NCI-H2081 (cell line): ENCODE measurements around the gene NIPAL3.

ENCODE experiments used
- DNase-seq, 2 experiments: peaks; one replicate each; lab custom pipeline; 2025; lab: John Stamatoyannopoulos, UW

NIPAL3 gene

GRCh38 chr1:24415334-24415909, at the start of gene NIPAL3:
TSS of gene NIPAL3 (plus strand) at chr1:24415802. CDS start at chr1:24419548, 3,746 bp downstream.
- DNase-seq = peak; percentile 99 to 100

GRCh38 chr1:24366707-24367106, 48.9 kb upstream of the NIPAL3 start:
- no peak for DNase-seq

- DNase-seq = no peak
Measured at GRCh38 chr1:24369199-24369598, 46.4 kb upstream of the NIPAL3 start.

GRCh38 chr1:24369801-24370200, 45.8 kb upstream of the NIPAL3 start:
- no peak for DNase-seq

GRCh38 chr1:24373044-24373443, 42.6 kb upstream of the NIPAL3 start:
- no peak for DNase-seq

GRCh38 chr1:24373710-24374109, 41.9 kb upstream of the NIPAL3 start:
- DNase-seq = no peak

GRCh38 chr1:24374891-24375786, 40.5 kb upstream of the NIPAL3 start:
- DNase-seq = peak; percentile 79 to 91

GRCh38 chr1:24379733-24380315, 35.8 kb upstream of the NIPAL3 start:
- no peak for DNase-seq

GRCh38 chr1:24380508-24380907, 35.1 kb upstream of the NIPAL3 start:
- DNase-seq = no peak

- DNase-seq = no peak
Measured at GRCh38 chr1:24381256-24381655, 34.3 kb upstream of the NIPAL3 start.

- no peak for DNase-seq
Measured at GRCh38 chr1:24382165-24382577, 33.4 kb upstream of the NIPAL3 start.

- DNase-seq = peak in 1 of 2 experiments; percentile 24
Measured at GRCh38 chr1:24383381-24383940, 32.1 kb upstream of the NIPAL3 start.

- no peak for DNase-seq
Measured at GRCh38 chr1:24384251-24385090, 31.1 kb upstream of the NIPAL3 start.

- peak in 1 of 2 experiments; percentile 18 for DNase-seq
Measured at GRCh38 chr1:24385160-24385940, 30.3 kb upstream of the NIPAL3 start.

GRCh38 chr1:24386241-24386640, 29.4 kb upstream of the NIPAL3 start:
- DNase-seq = no peak

- DNase-seq = no peak
Measured at GRCh38 chr1:24386931-24387330, 28.7 kb upstream of the NIPAL3 start.

- DNase-seq = no peak
Measured at GRCh38 chr1:24387636-24388175, 27.9 kb upstream of the NIPAL3 start.

- DNase-seq = no peak
Measured at GRCh38 chr1:24388331-24388885, 27.2 kb upstream of the NIPAL3 start.

- DNase-seq = peak; percentile 24 to 49
Measured at GRCh38 chr1:24389231-24389678, 26.3 kb upstream of the NIPAL3 start.
